HCT116 (cell line): ENCODE data around the gene ERMP1.

Experiments used
- EZH2 ChIP-seq: fragments of 200-600 bp; sonication (generic); IDR thresholded peaks from 2 replicates; pipeline ENCODE4 v1.6.1; 2017; ENCODE audit warnings: antibody characterized with exemption, mixed run types
- EZH2phosphoT487 ChIP-seq: fragments of 200-600 bp; IDR thresholded peaks from 2 replicates; pipeline ENCODE4 v1.6.1; 2018; ENCODE audit warnings: antibody characterized with exemption, borderline replicate concordance
- FOSL1 ChIP-seq: IDR thresholded peaks from 2 replicates; pipeline ENCODE4 v1.6.1; 2012; ENCODE audit warnings: low read depth
- POLR2A ChIP-seq: IDR thresholded peaks from 2 replicates; pipeline ENCODE4 v1.7.0; 2011; ENCODE audit warnings: borderline replicate concordance; ENCODE audit not compliant: insufficient read depth, insufficient read length; ENCODE audit errors: extremely low read depth
- POLR2AphosphoS5 ChIP-seq: IDR thresholded peaks from 2 replicates; pipeline ENCODE4 v1.6.1; 2011; ENCODE audit warnings: mild to moderate bottlenecking, low read depth, low read length, moderate library complexity
- RAD21 ChIP-seq: IDR thresholded peaks from 2 replicates; pipeline ENCODE4 v1.6.1; 2012; ENCODE audit warnings: low read depth, mild to moderate bottlenecking
- TCF7L2 ChIP-seq: IDR thresholded peaks from 2 replicates; pipeline ENCODE4 v1.7.0; 2011; ENCODE audit warnings: borderline replicate concordance, inconsistent platforms; ENCODE audit not compliant: insufficient read depth, insufficient read length; ENCODE audit errors: extremely low read depth
- ZNF274 ChIP-seq: fragments of 200-500 bp; sonication (Bioruptor generic); IDR thresholded peaks from 2 replicates; pipeline ENCODE4 v1.6.1; 2014; ENCODE audit warnings: mild to moderate bottlenecking, low read depth, low read length, inconsistent platforms
- TF ChIP-seq, protein P1 (sequence below), 3 experiments: fragments of 200-600 bp in 1 of 3; sonication (generic) in 1 of 3; IDR thresholded peaks in 2 of 3; conservative IDR thresholded peaks in 1 of 3; 2 replicates each; pipeline ENCODE4 v1.5.1; 2012 to 2017; ENCODE audit warnings: low read depth in 2 of 3, low read length in 2 of 3, antibody characterized with exemption in 1 of 3, borderline replicate concordance in 1 of 3, control low read depth in 1 of 3, mild to moderate bottlenecking in 1 of 3, mixed read lengths in 1 of 3, mixed run types in 1 of 3, moderate library complexity in 1 of 3; ENCODE audit not compliant: insufficient read depth in 1 of 3

DNA sequence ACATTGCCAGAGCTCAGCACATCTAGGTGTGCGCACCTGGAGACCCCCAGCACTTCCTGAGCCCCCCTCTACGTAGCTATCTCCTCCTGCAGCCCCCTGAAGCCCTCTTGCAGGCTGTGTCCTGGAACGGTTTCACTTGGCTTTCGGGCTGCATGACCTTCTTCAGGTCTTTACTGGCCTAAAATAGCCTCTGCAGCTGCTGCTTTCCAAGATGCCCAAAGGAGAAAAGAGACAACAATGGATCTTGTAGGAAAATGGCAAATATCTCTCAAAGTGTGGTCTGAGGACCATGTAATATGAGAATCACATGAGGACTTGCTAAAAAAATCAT, 6.6 kb upstream of the ERMP1 start:
- TF ChIP-seq EZH2phosphoT487 (no peak), FOSL1 (no peak), POLR2A (no peak), POLR2AphosphoS5 (no peak), RAD21 (no peak), TCF7L2 (no peak), EZH2 (no peak), ZNF274 (no peak)
- TF ChIP-seq, protein P1, sequence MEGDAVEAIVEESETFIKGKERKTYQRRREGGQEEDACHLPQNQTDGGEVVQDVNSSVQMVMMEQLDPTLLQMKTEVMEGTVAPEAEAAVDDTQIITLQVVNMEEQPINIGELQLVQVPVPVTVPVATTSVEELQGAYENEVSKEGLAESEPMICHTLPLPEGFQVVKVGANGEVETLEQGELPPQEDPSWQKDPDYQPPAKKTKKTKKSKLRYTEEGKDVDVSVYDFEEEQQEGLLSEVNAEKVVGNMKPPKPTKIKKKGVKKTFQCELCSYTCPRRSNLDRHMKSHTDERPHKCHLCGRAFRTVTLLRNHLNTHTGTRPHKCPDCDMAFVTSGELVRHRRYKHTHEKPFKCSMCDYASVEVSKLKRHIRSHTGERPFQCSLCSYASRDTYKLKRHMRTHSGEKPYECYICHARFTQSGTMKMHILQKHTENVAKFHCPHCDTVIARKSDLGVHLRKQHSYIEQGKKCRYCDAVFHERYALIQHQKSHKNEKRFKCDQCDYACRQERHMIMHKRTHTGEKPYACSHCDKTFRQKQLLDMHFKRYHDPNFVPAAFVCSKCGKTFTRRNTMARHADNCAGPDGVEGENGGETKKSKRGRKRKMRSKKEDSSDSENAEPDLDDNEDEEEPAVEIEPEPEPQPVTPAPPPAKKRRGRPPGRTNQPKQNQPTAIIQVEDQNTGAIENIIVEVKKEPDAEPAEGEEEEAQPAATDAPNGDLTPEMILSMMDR (IDR thresholded peaks at IDR 0.05 in 2 of 3, conservative IDR thresholded peaks at IDR 0.05 in 1 of 3; ENCODE audit: borderline replicate concordance in 1 of 3, insufficient read depth in 1 of 3, low read depth in 2 of 3, low read length in 2 of 3): no peak
